HL-60 (cell line): ENCODE results near the gene B4GALNT1.

ENCODE experiments used
- DNase-seq, 2 experiments: peaks; one replicate each; pipeline ENCODE4 v3.0.0-alpha.2; 2010 to 2020; ENCODE audit warnings: low read depth in 1 of 2, low spot score in 1 of 2
- H3K27ac ChIP-seq: fragments of 250-450 bp; sonication (Bioruptor Pico); replicated peaks from 2 replicates; pipeline ENCODE4 v1.5.1; 2020; ENCODE audit warnings: mild to moderate bottlenecking, moderate library complexity
- H3K27me3 ChIP-seq: fragments of 250-450 bp; sonication (Bioruptor Pico); 2 replicates; pipeline ENCODE4 v1.5.1; 2021; ENCODE audit warnings: mild to moderate bottlenecking, moderate library complexity; ENCODE audit not compliant: insufficient read depth, poor library complexity, severe bottlenecking
- H3K4me3 ChIP-seq: replicated peaks from 2 replicates; pipeline ENCODE4 v1.5.1; 2011; ENCODE audit warnings: mild to moderate bottlenecking, control low read depth, low read length; ENCODE audit not compliant: insufficient read depth
- GABPA ChIP-seq: IDR thresholded peaks from 2 replicates; pipeline ENCODE4 v1.6.1; 2012; ENCODE audit warnings: low read depth
- POLR2AphosphoS5 ChIP-seq: IDR thresholded peaks from 2 replicates; pipeline ENCODE4 v1.6.1; 2012; ENCODE audit warnings: low read depth
- SPI1 ChIP-seq: IDR thresholded peaks from 2 replicates; pipeline ENCODE4 v1.6.1; 2012; ENCODE audit warnings: low read depth, mild to moderate bottlenecking, borderline replicate concordance
- TF ChIP-seq, protein P1 (sequence below): IDR thresholded peaks from 2 replicates; pipeline ENCODE4 v1.6.1; 2012; ENCODE audit warnings: low read depth; ENCODE audit not compliant: insufficient replicate concordance
- TF ChIP-seq, protein P2 (sequence below): IDR thresholded peaks from one replicate; pipeline ENCODE4 v1.5.1; 2011; ENCODE audit warnings: low read length, control low read depth, inconsistent platforms; ENCODE audit not compliant: insufficient read depth

Gene B4GALNT1

DNA sequence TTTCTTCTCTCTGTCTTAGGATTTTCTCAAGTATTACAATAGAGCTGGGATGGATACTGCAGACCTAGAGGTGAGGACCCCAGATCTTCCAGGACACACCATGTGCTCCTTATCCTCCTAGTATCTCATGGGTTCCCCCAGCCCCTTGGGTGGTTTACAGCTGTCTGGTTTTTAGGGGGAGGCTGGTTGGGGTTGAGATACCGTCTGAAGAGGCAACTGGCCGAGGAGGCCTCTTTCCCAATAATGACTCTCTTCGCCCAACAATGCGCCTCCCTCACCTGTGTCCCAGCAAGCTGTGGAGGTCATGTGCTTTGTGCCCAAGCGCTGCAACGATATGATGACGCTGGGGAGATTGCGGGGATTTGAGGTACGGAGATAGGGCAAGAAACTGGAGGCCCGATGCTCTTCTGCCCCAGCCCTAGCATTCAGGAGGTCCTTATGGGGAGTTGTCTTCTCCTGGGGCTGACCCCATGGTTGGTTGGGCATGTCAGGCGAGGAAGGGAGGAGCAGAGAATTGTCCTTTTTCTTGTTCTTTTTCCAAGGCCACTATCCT is 18.0 kb downstream of the B4GALNT1 start:
- TF ChIP-seq POLR2AphosphoS5 (no peak), GABPA (no peak), SPI1 (no peak)
- TF ChIP-seq, protein P1, sequence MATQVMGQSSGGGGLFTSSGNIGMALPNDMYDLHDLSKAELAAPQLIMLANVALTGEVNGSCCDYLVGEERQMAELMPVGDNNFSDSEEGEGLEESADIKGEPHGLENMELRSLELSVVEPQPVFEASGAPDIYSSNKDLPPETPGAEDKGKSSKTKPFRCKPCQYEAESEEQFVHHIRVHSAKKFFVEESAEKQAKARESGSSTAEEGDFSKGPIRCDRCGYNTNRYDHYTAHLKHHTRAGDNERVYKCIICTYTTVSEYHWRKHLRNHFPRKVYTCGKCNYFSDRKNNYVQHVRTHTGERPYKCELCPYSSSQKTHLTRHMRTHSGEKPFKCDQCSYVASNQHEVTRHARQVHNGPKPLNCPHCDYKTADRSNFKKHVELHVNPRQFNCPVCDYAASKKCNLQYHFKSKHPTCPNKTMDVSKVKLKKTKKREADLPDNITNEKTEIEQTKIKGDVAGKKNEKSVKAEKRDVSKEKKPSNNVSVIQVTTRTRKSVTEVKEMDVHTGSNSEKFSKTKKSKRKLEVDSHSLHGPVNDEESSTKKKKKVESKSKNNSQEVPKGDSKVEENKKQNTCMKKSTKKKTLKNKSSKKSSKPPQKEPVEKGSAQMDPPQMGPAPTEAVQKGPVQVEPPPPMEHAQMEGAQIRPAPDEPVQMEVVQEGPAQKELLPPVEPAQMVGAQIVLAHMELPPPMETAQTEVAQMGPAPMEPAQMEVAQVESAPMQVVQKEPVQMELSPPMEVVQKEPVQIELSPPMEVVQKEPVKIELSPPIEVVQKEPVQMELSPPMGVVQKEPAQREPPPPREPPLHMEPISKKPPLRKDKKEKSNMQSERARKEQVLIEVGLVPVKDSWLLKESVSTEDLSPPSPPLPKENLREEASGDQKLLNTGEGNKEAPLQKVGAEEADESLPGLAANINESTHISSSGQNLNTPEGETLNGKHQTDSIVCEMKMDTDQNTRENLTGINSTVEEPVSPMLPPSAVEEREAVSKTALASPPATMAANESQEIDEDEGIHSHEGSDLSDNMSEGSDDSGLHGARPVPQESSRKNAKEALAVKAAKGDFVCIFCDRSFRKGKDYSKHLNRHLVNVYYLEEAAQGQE, result no peak
- TF ChIP-seq, protein P2, sequence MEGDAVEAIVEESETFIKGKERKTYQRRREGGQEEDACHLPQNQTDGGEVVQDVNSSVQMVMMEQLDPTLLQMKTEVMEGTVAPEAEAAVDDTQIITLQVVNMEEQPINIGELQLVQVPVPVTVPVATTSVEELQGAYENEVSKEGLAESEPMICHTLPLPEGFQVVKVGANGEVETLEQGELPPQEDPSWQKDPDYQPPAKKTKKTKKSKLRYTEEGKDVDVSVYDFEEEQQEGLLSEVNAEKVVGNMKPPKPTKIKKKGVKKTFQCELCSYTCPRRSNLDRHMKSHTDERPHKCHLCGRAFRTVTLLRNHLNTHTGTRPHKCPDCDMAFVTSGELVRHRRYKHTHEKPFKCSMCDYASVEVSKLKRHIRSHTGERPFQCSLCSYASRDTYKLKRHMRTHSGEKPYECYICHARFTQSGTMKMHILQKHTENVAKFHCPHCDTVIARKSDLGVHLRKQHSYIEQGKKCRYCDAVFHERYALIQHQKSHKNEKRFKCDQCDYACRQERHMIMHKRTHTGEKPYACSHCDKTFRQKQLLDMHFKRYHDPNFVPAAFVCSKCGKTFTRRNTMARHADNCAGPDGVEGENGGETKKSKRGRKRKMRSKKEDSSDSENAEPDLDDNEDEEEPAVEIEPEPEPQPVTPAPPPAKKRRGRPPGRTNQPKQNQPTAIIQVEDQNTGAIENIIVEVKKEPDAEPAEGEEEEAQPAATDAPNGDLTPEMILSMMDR, result no peak
- Histone ChIP-seq H3K27me3 (peaks cover 72% of the 10 kb centered on the region), H3K27ac (no peak overlapping the region), H3K4me3 (no peak overlapping the region)
- DNase-seq, result no peak

DNA sequence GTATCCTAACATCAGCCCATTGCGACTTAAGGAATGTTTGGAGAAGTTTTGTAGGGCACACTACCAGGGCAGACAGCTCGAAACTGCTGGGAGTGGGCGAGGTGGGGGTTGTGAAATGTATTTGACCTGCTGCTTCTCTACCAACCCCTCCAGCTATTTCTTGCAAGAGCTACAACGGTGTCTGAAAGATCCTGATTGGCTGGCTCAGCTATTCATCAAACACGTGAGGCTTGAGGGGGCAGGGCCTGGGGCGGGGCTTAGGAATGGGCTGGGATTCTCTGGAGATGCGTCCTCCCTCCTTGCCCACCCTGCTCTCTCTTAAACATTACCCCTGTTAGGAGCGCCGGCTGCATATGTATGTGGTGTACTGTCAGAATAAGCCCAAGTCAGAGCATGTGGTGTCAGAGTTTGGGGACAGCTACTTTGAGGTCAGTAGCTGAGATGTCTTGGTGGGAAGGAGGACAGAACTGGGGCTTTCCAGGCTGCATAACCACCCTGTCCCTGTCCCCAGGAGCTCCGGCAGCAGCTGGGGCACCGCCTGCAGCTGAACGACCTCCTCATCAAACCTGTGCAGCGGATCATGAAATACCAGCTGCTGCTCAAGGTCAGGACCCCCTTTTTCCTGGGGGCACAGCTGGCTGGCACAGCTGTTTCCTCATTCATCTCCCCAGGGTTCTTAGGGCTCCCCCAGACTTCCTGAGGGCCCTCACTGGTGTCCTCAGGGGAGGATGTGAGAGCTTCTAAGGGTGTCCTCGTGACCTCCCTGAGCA is 18.6 kb downstream of the B4GALNT1 start:
- Histone ChIP-seq H3K4me3 (no peak overlapping the region), H3K27me3 (peaks cover 67% of the 10 kb centered on the region), H3K27ac (no peak overlapping the region)
- no peak for DNase-seq
- no peak for TF ChIP-seq SPI1
- TF ChIP-seq, protein P1, result no peak
- TF ChIP-seq, protein P2, result no peak
- no peak for TF ChIP-seq POLR2AphosphoS5
- no peak for TF ChIP-seq GABPA

DNA sequence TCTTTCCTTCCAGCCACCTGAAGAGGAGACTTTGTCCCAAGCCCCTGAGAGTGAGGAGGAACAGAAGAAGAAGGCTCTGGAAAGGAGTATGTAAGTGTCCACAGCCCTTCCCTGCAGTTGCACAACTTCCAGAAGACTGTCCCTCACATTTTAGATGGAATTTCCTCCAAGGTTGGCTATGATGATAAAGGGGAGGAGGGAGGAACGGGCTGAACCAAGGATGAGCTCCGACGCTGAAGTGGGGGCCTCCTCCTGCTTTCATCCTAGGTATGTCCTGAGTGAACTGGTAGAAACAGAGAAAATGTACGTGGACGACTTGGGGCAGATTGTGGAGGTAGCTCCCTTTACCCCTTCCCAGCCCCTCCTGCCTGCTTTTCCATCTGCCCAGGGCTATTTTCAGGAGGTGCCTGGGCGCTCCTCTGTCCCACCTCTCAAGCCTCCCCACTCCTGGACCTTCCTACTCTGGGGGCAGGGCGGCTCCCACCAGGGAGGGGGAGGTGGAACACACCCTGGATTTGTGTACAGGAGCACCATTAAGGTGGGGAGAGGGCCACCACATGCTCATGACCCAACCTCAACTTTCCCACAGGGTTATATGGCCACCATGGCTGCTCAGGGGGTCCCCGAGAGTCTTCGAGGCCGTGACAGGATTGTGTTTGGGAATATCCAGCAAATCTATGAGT is 19.4 kb downstream of the B4GALNT1 start:
- Histone ChIP-seq H3K27me3 (peaks cover 67% of the 10 kb centered on the region), H3K4me3 (no peak overlapping the region), H3K27ac (no peak overlapping the region)
- DNase-seq, result no peak
- TF ChIP-seq SPI1 (no peak), POLR2AphosphoS5 (no peak), GABPA (no peak)
- TF ChIP-seq, protein P2, result no peak
- TF ChIP-seq, protein P1, result no peak
